Karpas-422 (cell line): ENCODE data around the gene PACS1. TPM values are rescaled to one million over a fixed set of nuclear protein-coding genes. Genes with fewer than 3 reads are reported as not detected.

Source experiments
- DNase-seq: peaks from one replicate; pipeline ENCODE4 v3.0.0-alpha.2; 2015
- H2AFZ ChIP-seq: fragments of 200-600 bp; sonication (generic); 2 replicates; pipeline ENCODE4 v1.6.1; 2014; ENCODE audit warnings: antibody characterized with exemption, low read length, mixed read lengths
- H3K27ac ChIP-seq: fragments of 200-600 bp; sonication (generic); 2 replicates; pipeline ENCODE4 v1.5.1; 2014; ENCODE audit warnings: mild to moderate bottlenecking, low read length, moderate library complexity
- H3K27me3 ChIP-seq: fragments of 200-600 bp; sonication (generic); 2 replicates; pipeline ENCODE4 v1.6.1; 2014; ENCODE audit warnings: low read length, mixed read lengths
- H3K36me3 ChIP-seq: fragments of 200-600 bp; sonication (generic); 2 replicates; pipeline ENCODE4 v1.6.1; 2014; ENCODE audit warnings: low read length, mixed read lengths; ENCODE audit not compliant: insufficient read depth
- H3K4me1 ChIP-seq: fragments of 200-600 bp; sonication (generic); 2 replicates; pipeline ENCODE4 v1.6.1; 2014; ENCODE audit warnings: mild to moderate bottlenecking, low read length, mixed read lengths
- H3K4me2 ChIP-seq: fragments of 200-600 bp; sonication (generic); 2 replicates; pipeline ENCODE4 v1.6.1; 2014; ENCODE audit warnings: low read length, low read depth, mild to moderate bottlenecking; ENCODE audit not compliant: poor library complexity, severe bottlenecking
- H3K4me3 ChIP-seq: fragments of 200-600 bp; sonication (generic); 2 replicates; pipeline ENCODE4 v1.5.1; 2014; ENCODE audit warnings: mild to moderate bottlenecking, antibody characterized with exemption, low read length, mixed read lengths
- H3K79me2 ChIP-seq: fragments of 200-600 bp; sonication (generic); 2 replicates; pipeline ENCODE4 v1.6.1; 2014; ENCODE audit warnings: mild to moderate bottlenecking, low read length, mixed read lengths
- H3K9ac ChIP-seq: fragments of 200-600 bp; sonication (generic); 2 replicates; pipeline ENCODE4 v1.6.0; 2014; ENCODE audit warnings: low read length
- H3K9me2 ChIP-seq: fragments of 200-600 bp; sonication (generic), shearing (Covaris generic); replicated peaks from 2 replicates; pipeline ENCODE4 v1.6.0; 2014; ENCODE audit warnings: mild to moderate bottlenecking, low read length, moderate library complexity; ENCODE audit not compliant: insufficient read depth
- H3K9me3 ChIP-seq: fragments of 300-700, 200-600 bp; sonication (generic); 2 replicates; pipeline ENCODE4 v1.6.1; 2014; ENCODE audit warnings: low read length, mixed read lengths
- H4K20me1 ChIP-seq: fragments of 200-600 bp; sonication (generic); 2 replicates; pipeline ENCODE4 v1.6.1; 2014; ENCODE audit warnings: mild to moderate bottlenecking, antibody characterized with exemption, low read length, low read depth; ENCODE audit not compliant: insufficient read depth
- total RNA-seq: library from RNA; depleted of rRNA; stranded (reverse); fragments of >200 nt; shearing (Covaris generic); gene quantifications from 2 replicates; pipeline ENCODE4 v1.2.3, GENCODE V29; 2014; ENCODE audit warnings: low replicate concordance

The PACS1 gene
- total RNA-seq, 1 experiment from 2014 or later, result 60.5 TPM

- DNase-seq, result no peak
- H3K4me2 ChIP-seq, result peak overlapping the region; percentile 6
Observed at GRCh38 chr11:66239998-66240780, 170.1 kb downstream of the PACS1 start.

GRCh38 chr11:66240781-66241136 is 170.7 kb downstream of the PACS1 start:
- H3K79me2 ChIP-seq, result no peaks in the 10 kb centered on the region
- no peaks in the 10 kb centered on the region for H3K27me3 ChIP-seq
- peak overlapping the region; percentile 17; the same call in 1 of the 2 replicates for H3K9ac ChIP-seq
- H3K9me2 ChIP-seq, result no peaks in the 10 kb centered on the region
- peaks cover 51% of the 10 kb centered on the region for H3K4me1 ChIP-seq
- H3K4me3 ChIP-seq, result no peak overlapping the region
- DNase-seq, result no peak
- no peaks in the 10 kb centered on the region for H4K20me1 ChIP-seq
- no peak overlapping the region for H2AFZ ChIP-seq
- no peaks in the 10 kb centered on the region for H3K9me3 ChIP-seq
- H3K4me2 ChIP-seq, result peak overlapping the region; percentile 6
- peak overlapping the region; percentile 86 for H3K27ac ChIP-seq
- H3K36me3 ChIP-seq, result peaks cover 10% of the 10 kb centered on the region

More at GRCh38 chr11:66239998-66240780, 170.1 kb downstream of the PACS1 start:
- Histone ChIP-seq H3K27me3 (no peaks in the 10 kb centered on the region), H3K36me3 (peaks cover 10% of the 10 kb centered on the region), H3K9me3 (no peaks in the 10 kb centered on the region), H4K20me1 (no peaks in the 10 kb centered on the region), H3K4me1 (peaks cover 51% of the 10 kb centered on the region), H3K79me2 (no peaks in the 10 kb centered on the region), H3K27ac (peak overlapping the region; percentile 86), H3K9me2 (no peaks in the 10 kb centered on the region), H3K4me3 (no peak overlapping the region), H3K9ac (no peak overlapping the region), H2AFZ (no peak overlapping the region)

GRCh38 chr11:66242095-66242765 is 172.2 kb downstream of the PACS1 start:
- Histone ChIP-seq H3K4me3 (no peak overlapping the region; the same call in 1 of the 2 replicates), H3K4me2 (peak overlapping the region; percentile 18), H3K4me1 (peaks cover 51% of the 10 kb centered on the region), H3K79me2 (no peaks in the 10 kb centered on the region), H3K27me3 (no peaks in the 10 kb centered on the region), H3K27ac (peak overlapping the region; percentile 86), H3K9ac (peak overlapping the region; percentile 30), H2AFZ (no peak overlapping the region), H4K20me1 (no peaks in the 10 kb centered on the region), H3K9me3 (no peaks in the 10 kb centered on the region), H3K36me3 (peaks cover 10% of the 10 kb centered on the region), H3K9me2 (no peaks in the 10 kb centered on the region)
- peak; percentile 75 for DNase-seq

- Histone ChIP-seq H3K9ac (no peak overlapping the region), H3K27ac (peak overlapping the region; percentile 86), H3K79me2 (no peaks in the 10 kb centered on the region)
Observed at GRCh38 chr11:66243782-66244535, 173.9 kb downstream of the PACS1 start.

GRCh38 chr11:66247295-66247694 is 177.2 kb downstream of the PACS1 start:
- Histone ChIP-seq H3K36me3 (peaks cover 14% of the 10 kb centered on the region; the same call in 1 of the 2 replicates), H3K79me2 (no peaks in the 10 kb centered on the region), H3K27ac (no peak overlapping the region), H3K4me3 (no peak overlapping the region), H3K9me3 (no peaks in the 10 kb centered on the region), H2AFZ (no peak overlapping the region), H4K20me1 (no peaks in the 10 kb centered on the region), H3K9me2 (no peaks in the 10 kb centered on the region), H3K9ac (no peak overlapping the region), H3K27me3 (no peaks in the 10 kb centered on the region), H3K4me2 (no peak overlapping the region), H3K4me1 (peaks cover 12% of the 10 kb centered on the region)
- DNase-seq, result no peak

More at GRCh38 chr11:66243782-66244535, 173.9 kb downstream of the PACS1 start:
- peaks cover 46% of the 10 kb centered on the region for H3K4me1 ChIP-seq
- no peaks in the 10 kb centered on the region for H3K9me2 ChIP-seq
- no peak overlapping the region for H3K4me3 ChIP-seq
- H2AFZ ChIP-seq, result no peak overlapping the region
- no peaks in the 10 kb centered on the region for H4K20me1 ChIP-seq
- DNase-seq, result no peak
- H3K27me3 ChIP-seq, result no peaks in the 10 kb centered on the region
- H3K4me2 ChIP-seq, result no peak overlapping the region
- no peaks in the 10 kb centered on the region for H3K9me3 ChIP-seq
- H3K36me3 ChIP-seq, result peaks cover 10% of the 10 kb centered on the region; the same call in 1 of the 2 replicates

GRCh38 chr11:66247801-66248200 is 177.7 kb downstream of the PACS1 start:
- Histone ChIP-seq H3K9ac (no peak overlapping the region), H3K9me2 (no peaks in the 10 kb centered on the region), H4K20me1 (no peaks in the 10 kb centered on the region), H3K4me1 (peaks cover 7% of the 10 kb centered on the region), H3K9me3 (no peaks in the 10 kb centered on the region), H3K36me3 (peaks cover 11% of the 10 kb centered on the region; the same call in 1 of the 2 replicates), H3K27me3 (no peaks in the 10 kb centered on the region), H3K4me3 (no peak overlapping the region), H3K4me2 (no peak overlapping the region), H3K27ac (no peak overlapping the region), H3K79me2 (no peaks in the 10 kb centered on the region), H2AFZ (no peak overlapping the region)
- DNase-seq, result no peak

GRCh38 chr11:66248903-66249302 is 178.8 kb downstream of the PACS1 start:
- Histone ChIP-seq H3K9me3 (no peaks in the 10 kb centered on the region), H3K9ac (no peak overlapping the region), H3K27ac (no peak overlapping the region), H2AFZ (no peak overlapping the region), H3K4me3 (no peak overlapping the region), H3K4me2 (no peak overlapping the region), H3K4me1 (no peaks in the 10 kb centered on the region; the same call in 1 of the 2 replicates), H3K79me2 (no peaks in the 10 kb centered on the region), H3K27me3 (no peaks in the 10 kb centered on the region), H3K9me2 (no peaks in the 10 kb centered on the region), H4K20me1 (no peaks in the 10 kb centered on the region), H3K36me3 (peaks cover 10% of the 10 kb centered on the region; the same call in 1 of the 2 replicates)
- no peak for DNase-seq

- Histone ChIP-seq H3K9ac (no peak overlapping the region), H3K4me2 (no peak overlapping the region), H3K9me2 (no peaks in the 10 kb centered on the region), H3K9me3 (no peaks in the 10 kb centered on the region), H3K27me3 (no peaks in the 10 kb centered on the region), H3K27ac (no peak overlapping the region), H3K4me1 (peaks cover 23% of the 10 kb centered on the region), H3K79me2 (no peaks in the 10 kb centered on the region; the same call in 1 of the 2 replicates), H4K20me1 (no peaks in the 10 kb centered on the region), H2AFZ (no peak overlapping the region), H3K4me3 (no peak overlapping the region), H3K36me3 (peaks cover 7% of the 10 kb centered on the region; the same call in 1 of the 2 replicates)
- no peak for DNase-seq
Observed at GRCh38 chr11:66251809-66252208, 181.7 kb downstream of the PACS1 start.
